ENCODE results near the gene TBX1. TPM values are rescaled to one million over a fixed set of nuclear protein-coding genes. Genes with fewer than 3 reads are reported as not detected.

Gene TBX1
- total RNA-seq, 1 donor from 2014 or later, result not detected

DNA sequence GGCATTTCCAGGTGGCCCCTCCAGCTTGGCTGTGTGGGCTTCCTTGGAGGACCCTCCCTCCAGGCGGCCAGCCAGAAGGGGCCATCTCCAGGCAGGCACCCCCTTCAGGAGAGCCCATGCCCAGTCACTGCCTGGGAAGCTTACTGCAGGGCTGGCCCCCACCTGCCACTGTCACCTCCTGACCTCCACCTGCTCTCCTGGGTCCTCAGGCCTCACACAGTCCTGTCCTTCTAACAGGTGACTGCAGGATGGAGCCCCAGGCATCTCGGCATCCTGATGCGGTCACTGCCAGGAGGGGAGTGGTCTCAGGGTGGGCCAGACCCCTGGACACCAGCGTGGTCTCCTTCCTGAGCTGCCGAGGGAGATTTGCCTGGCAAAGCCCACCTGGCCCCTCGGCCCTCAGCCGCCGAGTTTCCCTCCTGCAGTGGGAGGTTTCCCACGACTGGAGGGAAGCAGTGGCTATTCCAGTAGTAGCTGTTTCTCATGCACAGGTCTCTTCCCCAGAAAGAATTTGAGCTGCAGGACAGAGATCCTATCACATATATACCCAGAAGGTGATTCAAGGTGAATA is 13.0 kb downstream of the TBX1 start:
- Histone ChIP-seq H2AFZ (replicated peaks) (no peak overlapping the region), H3F3A (ENCODE audit: low read depth) (no peaks in the 10 kb centered on the region), H3K27ac (no peak overlapping the region), H3K4me3 (no peak overlapping the region), H3K4me1 (no peaks in the 10 kb centered on the region), H3K79me2 (ENCODE audit: low read depth) (no peaks in the 10 kb centered on the region), H3K4me2 (no peak overlapping the region), H4K20me1 (ENCODE audit: low read depth) (peaks cover 1% of the 10 kb centered on the region), H3K9me3 (ENCODE audit: low read depth) (no peaks in the 10 kb centered on the region), H3K27me3 (peaks cover 70% of the 10 kb centered on the region), H3K9ac (no peak overlapping the region), H3K36me3 (no peaks in the 10 kb centered on the region)
- H3K4me1 Mint-ChIP-seq, result peaks cover 8% of the 10 kb centered on the region
- H3K9me3 Mint-ChIP-seq, result peaks cover 4% of the 10 kb centered on the region
- H3K36me3 Mint-ChIP-seq, result no peaks in the 10 kb centered on the region
- no peak overlapping the region for H3K27ac Mint-ChIP-seq
- peaks cover 22% of the 10 kb centered on the region for H3K27me3 Mint-ChIP-seq (ENCODE audit: insufficient read depth, low read depth)
- no peak for TF ChIP-seq EZH2 (IDR thresholded peaks at IDR 0.05)
- TF ChIP-seq CTCF (IDR thresholded peaks at IDR 0.05), result no peak
- DNase-seq (ENCODE audit: low spot score), result no peak
- no peak overlapping the region for H3K4me3 Mint-ChIP-seq

DNA sequence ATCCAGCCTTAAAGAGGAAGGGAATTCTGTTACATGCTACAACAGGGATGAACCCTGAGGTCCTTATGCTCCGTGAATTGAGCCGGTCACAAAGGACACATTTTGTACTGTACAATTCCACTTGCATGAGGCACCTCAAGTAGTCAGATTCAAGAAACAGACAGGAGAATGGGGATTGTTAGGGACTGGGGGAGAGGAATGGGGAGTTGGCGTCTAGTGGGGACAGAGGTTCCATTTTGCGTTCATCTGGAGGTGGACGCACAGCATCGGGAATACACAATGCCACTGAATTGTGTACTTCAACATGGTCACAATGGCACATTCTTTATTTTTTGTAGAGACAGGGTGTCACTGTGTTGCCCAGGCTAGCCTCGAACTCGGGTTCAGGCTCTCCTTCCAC is 14.1 kb downstream of the TBX1 start:
- H3K4me2 ChIP-seq, result no peak overlapping the region
- no peaks in the 10 kb centered on the region for H3K36me3 ChIP-seq
- H3K9me3 Mint-ChIP-seq, result no peaks in the 10 kb centered on the region
- no peaks in the 10 kb centered on the region for H3K9me3 ChIP-seq (ENCODE audit: low read depth)
- H2AFZ ChIP-seq (replicated peaks), result no peak overlapping the region
- TF ChIP-seq EZH2phosphoT487 (IDR thresholded peaks at IDR 0.05) (no peak), CTCF (IDR thresholded peaks at IDR 0.05) (no peak), EZH2 (IDR thresholded peaks at IDR 0.05) (no peak)
- H3K4me1 Mint-ChIP-seq, result peaks cover 10% of the 10 kb centered on the region
- H3K27me3 ChIP-seq, result peaks cover 68% of the 10 kb centered on the region
- no peak overlapping the region for H3K4me3 ChIP-seq
- H3K36me3 Mint-ChIP-seq, result peaks cover 2% of the 10 kb centered on the region
- H3K27ac ChIP-seq, result no peak overlapping the region
- DNase-seq (ENCODE audit: low spot score), result no peak
- no peak overlapping the region for H3K9ac ChIP-seq
- H3F3A ChIP-seq (ENCODE audit: low read depth), result no peaks in the 10 kb centered on the region
- H3K27me3 Mint-ChIP-seq (ENCODE audit: insufficient read depth, low read depth), result peaks cover 19% of the 10 kb centered on the region
- no peaks in the 10 kb centered on the region for H3K79me2 ChIP-seq (ENCODE audit: low read depth)
- no peaks in the 10 kb centered on the region for H3K4me1 ChIP-seq
- no peaks in the 10 kb centered on the region for H4K20me1 ChIP-seq (ENCODE audit: low read depth)
- no peak overlapping the region for H3K4me3 Mint-ChIP-seq
- H3K27ac Mint-ChIP-seq, result no peak overlapping the region

GRCh38 chr22:19775496-19776325 is 15.1 kb downstream of the TBX1 start:
- no peaks in the 10 kb centered on the region for H3K36me3 ChIP-seq
- peaks cover 2% of the 10 kb centered on the region for H3K36me3 Mint-ChIP-seq
- H3K4me3 ChIP-seq, result no peak overlapping the region
- H3K79me2 ChIP-seq (ENCODE audit: low read depth), result no peaks in the 10 kb centered on the region
- H3K27ac ChIP-seq, result no peak overlapping the region
- H3K9me3 Mint-ChIP-seq, result no peaks in the 10 kb centered on the region
- H3K27me3 Mint-ChIP-seq (ENCODE audit: insufficient read depth, low read depth), result peaks cover 19% of the 10 kb centered on the region
- H3K27me3 ChIP-seq, result peaks cover 57% of the 10 kb centered on the region
- TF ChIP-seq CTCF (IDR thresholded peaks at IDR 0.05), result no peak
- H3K27ac Mint-ChIP-seq, result no peak overlapping the region
- DNase-seq (ENCODE audit: low spot score), result no peak
- no peak overlapping the region for H3K9ac ChIP-seq
- no peaks in the 10 kb centered on the region for H3K4me1 ChIP-seq
- H3K4me2 ChIP-seq, result no peak overlapping the region
- H4K20me1 ChIP-seq (ENCODE audit: low read depth), result no peaks in the 10 kb centered on the region
- H3F3A ChIP-seq (ENCODE audit: low read depth), result no peaks in the 10 kb centered on the region
- H3K4me3 Mint-ChIP-seq, result no peak overlapping the region
- H2AFZ ChIP-seq (replicated peaks), result no peak overlapping the region
- H3K9me3 ChIP-seq (ENCODE audit: low read depth), result no peaks in the 10 kb centered on the region
- H3K4me1 Mint-ChIP-seq, result peaks cover 17% of the 10 kb centered on the region

Measured in neural progenitor cell (in vitro differentiated cells).